Body of pancreas (tissue), 4 donors: Measurements from ENCODE around the gene MED13L. TPM values are rescaled to one million over a fixed set of nuclear protein-coding genes. Genes with fewer than 3 reads are reported as not detected.

ENCODE experiments used
- ATAC-seq: fragments of 150-250 bp; one replicate; pipeline ENCODE4 v1.9.1; 2016
- DNase-seq, 4 donors: peaks; one replicate each; pipeline ENCODE4 v3.0.0-alpha.2; 2019
- H3K27ac ChIP-seq, 4 donors: fragments of 200-600 bp; sonication (generic); 1 replicate in 3 of 4; 2 replicates in 1 of 4; pipeline versions ENCODE4 v1.5.1 to v1.6.1; 2016 to 2019; ENCODE audit warnings: mild to moderate bottlenecking in 1 of 4, mixed read lengths in 1 of 4, moderate library complexity in 1 of 4
- H3K27me3 ChIP-seq, 2 donors: fragments of 200-600 bp; sonication (generic); one replicate each; pipeline ENCODE4 v1.6.0; 2016; ENCODE audit warnings: mild to moderate bottlenecking in 1 of 2
- H3K36me3 ChIP-seq, 2 donors: fragments of 200-600 bp; sonication (generic); replicated peaks in 1 of 2; 2 replicates each; pipeline ENCODE4 v1.5.1; 2016; ENCODE audit warnings: low read depth in 2 of 2; ENCODE audit not compliant: insufficient read depth in 1 of 2
- H3K4me1 ChIP-seq: fragments of 200-600 bp; sonication (generic); one replicate; pipeline ENCODE4 v1.6.0; 2016
- H3K4me3 ChIP-seq, 2 donors: fragments of 200-600 bp; sonication (generic); 1 replicate in 1 of 2; 2 replicates in 1 of 2; pipeline ENCODE4 v1.5.1; 2016 to 2019
- H3K9me3 ChIP-seq, 3 donors: fragments of 200-600 bp; sonication (generic); 1 replicate in 2 of 3; 2 replicates in 1 of 3; pipeline ENCODE4 v1.5.1; 2016
- CTCF ChIP-seq, 7 experiments: fragments of 450-650 bp in 4 of 7; fragments of 200-600 bp in 3 of 7; sonication (generic) in 3 of 7; IDR thresholded peaks; one replicate each; pipeline ENCODE4 v1.5.1; 2016 to 2019; ENCODE audit warnings: antibody characterized with exemption in 7 of 7
- POLR2A ChIP-seq, 3 donors: fragments of 450-650 bp; IDR thresholded peaks; one replicate each; pipeline ENCODE4 v1.6.1; 2016; ENCODE audit warnings: antibody characterized with exemption in 3 of 3, mild to moderate bottlenecking in 2 of 3
- WGBS, 2 donors: methylation state at CpG; one replicate each; pipeline ENCODE4 v1.1.5; 2017; 5-methylcytosine and 5-hydroxymethylcytosine counted together
- intact Hi-C: fragments of 100-400 bp; cut with DNase I; formaldehyde crosslinking; loops from one replicate; pipeline ENCODE4 v1.15.1; 2023
- total RNA-seq, 2 donors: library from RNA; depleted of rRNA; stranded (reverse); fragments of >200 nt; gene quantifications; one replicate each; pipeline ENCODE4 v1.1.0, GENCODE V29; 2016

Gene MED13L
- total RNA-seq, 2 donors from 2014 or later = 65.9 to 72.6 TPM

- no peaks in the 10 kb centered on the region for H3K9me3 ChIP-seq
- peaks cover 8% of the 10 kb centered on the region for H3K4me1 ChIP-seq
- DNase-seq = no peak
- no peak for ATAC-seq
- 97 to 100% methylated on average over 1 of the region's 1 CpG for WGBS, 2 donors
- TF ChIP-seq CTCF (IDR thresholded peaks at IDR 0.05) (no peak), POLR2A (IDR thresholded peaks at IDR 0.05) (no peak)
- H3K4me3 ChIP-seq = no peak overlapping the region
- no peak overlapping the region for H3K27ac ChIP-seq
- intact Hi-C loops = no loop called here
- H3K27me3 ChIP-seq = no peaks in the 10 kb centered on the region
- H3K36me3 ChIP-seq = no peaks in the 10 kb centered on the region
Observed at GRCh38 chr12:116074686-116075085, 202.8 kb downstream of the MED13L start.

- H3K4me1 ChIP-seq = peaks cover 8% of the 10 kb centered on the region
- no peak overlapping the region for H3K27ac ChIP-seq
- H3K9me3 ChIP-seq = no peaks in the 10 kb centered on the region
- TF ChIP-seq CTCF (IDR thresholded peaks at IDR 0.05) (no peak), POLR2A (IDR thresholded peaks at IDR 0.05) (no peak)
- no peak for ATAC-seq
- no peak overlapping the region for H3K4me3 ChIP-seq
- intact Hi-C loops = no loop called here
- H3K36me3 ChIP-seq = no peaks in the 10 kb centered on the region
- H3K27me3 ChIP-seq = no peaks in the 10 kb centered on the region
- 80 to 94% methylated on average over 2 of the region's 2 CpGs for WGBS, 2 donors
- DNase-seq = no peak
Observed at GRCh38 chr12:116071555-116072230, 205.8 kb downstream of the MED13L start.

GRCh38 chr12:116070444-116070843, 207.0 kb downstream of the MED13L start:
- Histone ChIP-seq H3K36me3 (no peaks in the 10 kb centered on the region), H3K27me3 (no peaks in the 10 kb centered on the region), H3K4me1 (peaks cover 8% of the 10 kb centered on the region), H3K27ac (no peak overlapping the region), H3K9me3 (no peaks in the 10 kb centered on the region), H3K4me3 (no peak overlapping the region)
- DNase-seq (no peak), ATAC-seq (no peak)
- TF ChIP-seq CTCF (IDR thresholded peaks at IDR 0.05) (no peak), POLR2A (IDR thresholded peaks at IDR 0.05) (no peak)
- intact Hi-C loops = no loop called here
- 88 to 90% methylated on average over 3 of the region's 3 CpGs for WGBS, 2 donors

GRCh38 chr12:116069943-116070342, 207.6 kb downstream of the MED13L start:
- no peak for TF ChIP-seq POLR2A (IDR thresholded peaks at IDR 0.05)
- TF ChIP-seq CTCF (IDR thresholded peaks at IDR 0.05) = no peak
- intact Hi-C loops = no loop called here
- no peaks in the 10 kb centered on the region for H3K9me3 ChIP-seq
- no peaks in the 10 kb centered on the region for H3K36me3 ChIP-seq
- H3K4me1 ChIP-seq = peaks cover 8% of the 10 kb centered on the region
- no peak overlapping the region for H3K27ac ChIP-seq
- no peak for ATAC-seq
- DNase-seq = no peak
- H3K4me3 ChIP-seq = no peak overlapping the region
- no peaks in the 10 kb centered on the region for H3K27me3 ChIP-seq

GRCh38 chr12:116068853-116069252, 208.6 kb downstream of the MED13L start:
- Histone ChIP-seq H3K4me3 (no peak overlapping the region), H3K36me3 (no peaks in the 10 kb centered on the region), H3K27me3 (no peaks in the 10 kb centered on the region), H3K4me1 (peaks cover 8% of the 10 kb centered on the region), H3K27ac (no peak overlapping the region), H3K9me3 (no peaks in the 10 kb centered on the region)
- DNase-seq (no peak), ATAC-seq (no peak)
- whole genome bisulfite sequencing, 2 donors = 87% methylated on average over 9 of the region's 9 CpGs
- intact Hi-C loops = no loop called here
- TF ChIP-seq POLR2A (IDR thresholded peaks at IDR 0.05) (no peak), CTCF (IDR thresholded peaks at IDR 0.05) (no peak)
